Coronary artery (tissue), 2 donors: ENCODE measurements around the gene CNGA4.

Experiments used
- DNase-seq: peaks from one replicate; pipeline ENCODE4 v3.0.0-alpha.2; 2017; ENCODE audit warnings: low spot score
- H3K27ac ChIP-seq, 2 donors: fragments of 200-600 bp; sonication (generic); one replicate each; pipeline ENCODE4 v1.5.1; 2016 to 2019
- H3K4me3 ChIP-seq: fragments of 200-600 bp; sonication (generic); 2 replicates; pipeline ENCODE4 v1.5.1; 2016; ENCODE audit warnings: mild to moderate bottlenecking, moderate library complexity
- CTCF ChIP-seq: fragments of 200-600 bp; sonication (generic); IDR thresholded peaks from one replicate; pipeline ENCODE4 v1.5.1; 2019; ENCODE audit warnings: antibody characterized with exemption

The CNGA4 gene

DNA sequence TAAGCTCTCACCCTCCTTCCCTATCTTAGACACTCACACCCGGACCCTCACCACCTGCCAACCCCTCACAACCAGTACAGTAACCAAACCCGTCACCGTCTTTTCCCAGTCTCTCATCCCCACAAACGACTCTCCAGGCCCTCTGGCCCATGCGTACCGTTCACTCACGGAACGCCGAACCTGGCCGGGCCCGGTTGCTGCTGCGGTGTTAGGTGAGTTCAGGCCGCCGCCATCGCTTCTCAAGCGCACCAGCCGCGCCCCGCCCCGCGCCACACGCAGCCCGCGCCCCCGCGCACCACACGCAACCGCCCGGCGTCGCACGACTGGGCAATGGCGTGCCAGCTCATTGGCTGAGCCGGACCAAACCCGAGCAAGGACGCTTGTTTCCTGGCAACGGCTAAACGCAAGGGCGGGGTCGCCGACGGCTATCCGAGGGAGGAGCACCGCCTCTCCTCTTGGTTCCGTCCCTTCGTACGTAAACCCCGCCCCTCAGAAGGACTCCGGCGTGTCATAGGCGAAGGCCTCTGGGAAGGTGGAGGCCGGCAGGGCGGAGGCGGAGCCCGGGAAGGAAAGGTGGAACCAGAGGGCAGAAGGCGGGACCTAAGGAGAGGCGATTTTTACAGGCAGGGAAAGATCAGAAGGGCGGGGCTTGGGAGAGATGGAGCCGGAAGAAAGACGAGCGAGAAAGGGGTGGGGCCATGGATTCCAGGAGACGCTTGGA, 4.3 kb upstream of the CNGA4 start, which contains the start of gene FHIP1B:
Gene FHIP1B (minus strand): TSS at position 250 of the 721 bp plus-strand sequence. CDS start 10,120 bp downstream, outside the sequence.
- DNase-seq, result peak; percentile 100
- no peak for TF ChIP-seq CTCF

DNA sequence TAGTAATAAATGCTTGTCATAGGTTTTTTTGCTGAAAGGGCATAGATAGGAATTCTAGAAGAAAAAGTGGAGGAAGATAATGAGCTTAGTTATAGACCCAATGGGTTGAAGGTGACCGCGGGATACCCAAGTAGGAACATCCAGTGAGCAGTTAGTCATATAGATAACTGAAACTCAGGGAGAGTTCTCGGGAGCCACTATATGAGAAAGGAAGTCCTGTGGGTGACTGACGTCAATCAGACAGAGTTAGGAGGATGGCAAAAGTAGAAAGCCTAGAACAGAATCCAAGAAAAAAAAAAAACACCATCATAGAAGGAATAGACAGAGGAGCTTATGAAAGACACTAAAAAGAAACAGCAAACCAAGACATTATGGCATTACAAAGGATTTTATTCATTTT, 1.6 kb upstream of the CNGA4 start:
- no peak overlapping the region for H3K4me3 ChIP-seq
- no peak for DNase-seq
- no peak for TF ChIP-seq CTCF
- no peak overlapping the region for H3K27ac ChIP-seq

More for the DNA sequence above, 4.3 kb upstream of the CNGA4 start, which contains the start of gene FHIP1B:
- Histone ChIP-seq H3K4me3 (peak within 1 kb of the TSS; percentile 94), H3K27ac (peak within 1 kb of the TSS; percentile 82 to 92)

DNA sequence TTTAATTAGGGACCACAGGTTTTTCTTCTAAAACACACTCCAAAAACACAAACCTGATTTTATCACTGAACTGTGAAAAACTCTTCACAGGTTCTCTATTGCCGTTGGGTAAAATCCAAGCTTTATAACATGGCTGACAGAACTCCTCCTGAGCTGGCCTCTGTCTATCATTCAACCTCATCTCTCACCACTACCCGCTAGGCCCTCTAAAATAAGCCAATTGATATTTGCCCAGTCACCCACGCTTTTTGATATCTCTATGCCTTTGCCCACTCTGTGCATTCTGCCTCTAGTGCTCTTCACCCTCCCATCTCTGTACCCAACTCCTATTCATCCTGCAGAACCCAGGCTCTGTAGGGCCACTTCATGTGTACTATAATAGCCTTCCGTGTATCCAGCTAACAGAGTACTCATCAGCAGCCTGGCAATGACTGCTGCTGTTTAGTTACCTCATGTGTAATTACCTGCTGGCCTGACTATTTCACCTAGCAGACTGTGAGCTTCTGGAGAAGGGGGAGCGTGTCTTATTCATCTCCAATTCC, 1.1 kb upstream of the CNGA4 start:
- Histone ChIP-seq H3K27ac (no peak overlapping the region), H3K4me3 (no peak overlapping the region)
- DNase-seq, result no peak
- no peak for TF ChIP-seq CTCF

DNA sequence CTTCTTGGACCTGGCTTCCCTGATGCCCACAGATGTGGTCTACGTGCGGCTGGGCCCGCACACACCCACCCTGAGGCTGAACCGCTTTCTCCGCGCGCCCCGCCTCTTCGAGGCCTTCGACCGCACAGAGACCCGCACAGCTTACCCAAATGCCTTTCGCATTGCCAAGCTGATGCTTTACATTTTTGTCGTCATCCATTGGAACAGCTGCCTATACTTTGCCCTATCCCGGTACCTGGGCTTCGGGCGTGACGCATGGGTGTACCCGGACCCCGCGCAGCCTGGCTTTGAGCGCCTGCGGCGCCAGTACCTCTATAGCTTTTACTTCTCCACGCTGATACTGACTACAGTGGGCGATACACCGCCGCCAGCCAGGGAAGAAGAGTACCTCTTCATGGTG, 1.2 kb downstream of the CNGA4 start:
- H3K4me3 ChIP-seq, result no peak overlapping the region
- no peak for DNase-seq
- no peak overlapping the region for H3K27ac ChIP-seq
- no peak for TF ChIP-seq CTCF

DNA sequence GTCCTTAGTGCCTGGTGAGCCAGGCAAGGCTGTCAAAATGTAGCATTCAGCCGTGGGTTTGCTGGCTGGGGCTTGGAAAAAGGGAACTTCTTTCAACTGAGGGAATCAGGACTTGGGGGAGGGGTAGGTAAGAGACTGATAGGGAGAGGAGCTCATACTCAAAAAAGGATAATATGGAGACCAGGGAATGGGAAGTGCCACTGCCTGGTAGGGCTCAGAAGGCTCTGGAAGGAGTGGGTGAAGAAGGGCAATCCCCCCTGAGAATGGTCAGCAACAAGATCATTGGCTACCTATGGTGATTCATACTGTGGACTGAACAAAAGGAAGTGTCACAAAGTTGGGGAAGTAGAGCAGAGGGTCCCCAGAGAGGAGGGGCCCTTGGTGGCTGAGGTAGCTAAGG, 1.9 kb downstream of the CNGA4 start:
- no peak for DNase-seq
- H3K27ac ChIP-seq, result no peak overlapping the region
- no peak overlapping the region for H3K4me3 ChIP-seq
- no peak for TF ChIP-seq CTCF

DNA sequence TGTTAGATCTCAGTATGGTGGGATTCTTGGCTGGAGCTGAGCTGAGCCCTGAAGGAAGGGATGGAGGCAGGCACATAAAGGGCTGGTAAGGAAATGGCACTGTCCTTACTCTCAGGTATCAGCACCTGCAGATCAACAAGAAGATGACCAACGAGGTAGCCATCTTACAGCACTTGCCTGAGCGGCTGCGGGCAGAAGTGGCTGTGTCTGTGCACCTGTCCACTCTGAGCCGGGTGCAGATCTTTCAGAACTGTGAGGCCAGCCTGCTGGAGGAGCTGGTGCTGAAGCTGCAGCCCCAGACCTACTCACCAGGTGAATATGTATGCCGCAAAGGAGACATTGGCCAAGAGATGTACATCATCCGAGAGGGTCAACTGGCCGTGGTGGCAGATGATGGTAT, 2.4 kb downstream of the CNGA4 start:
- no peak for TF ChIP-seq CTCF
- DNase-seq, result no peak
- Histone ChIP-seq H3K4me3 (no peak overlapping the region), H3K27ac (no peak overlapping the region)

DNA sequence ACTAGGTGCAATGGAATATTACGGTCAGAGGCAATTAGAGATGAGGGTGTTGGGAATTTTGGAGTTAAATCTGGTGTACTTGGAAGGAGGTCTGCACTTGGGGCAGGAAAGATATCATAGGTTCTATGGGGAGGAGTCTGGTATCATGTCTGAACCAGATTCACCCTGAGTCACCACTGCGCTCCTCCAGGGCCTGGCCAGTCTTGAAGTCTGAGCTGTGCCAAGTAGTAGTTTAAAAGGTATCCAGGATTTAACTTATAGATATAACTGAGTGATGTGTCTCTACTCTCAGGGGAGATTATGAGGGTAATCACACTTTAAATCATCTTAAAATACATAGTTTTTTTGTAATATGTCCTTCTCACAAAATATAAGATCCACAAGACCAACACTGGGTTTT, 6.6 kb downstream of the CNGA4 start:
- H3K27ac ChIP-seq, result no peak overlapping the region
- no peak overlapping the region for H3K4me3 ChIP-seq
- DNase-seq, result no peak
- TF ChIP-seq CTCF, result no peak
